GM12873 (cell line): ENCODE measurements around the gene ZNF552.
"Not testable (repeated sequence)": the region's sequence is repeated elsewhere in the genome, so short reads cannot be mapped to it uniquely, and the experiment has no call there.

Experiments
- TF ChIP-seq, protein P1 (sequence below): IDR thresholded peaks from 2 replicates; pipeline ENCODE4 v1.5.1; 2012; ENCODE audit warnings: low read depth, mild to moderate bottlenecking, moderate library complexity, low read length, control low read depth; ENCODE audit not compliant: insufficient read depth; ENCODE audit errors: missing control alignments

ZNF552 gene

DNA sequence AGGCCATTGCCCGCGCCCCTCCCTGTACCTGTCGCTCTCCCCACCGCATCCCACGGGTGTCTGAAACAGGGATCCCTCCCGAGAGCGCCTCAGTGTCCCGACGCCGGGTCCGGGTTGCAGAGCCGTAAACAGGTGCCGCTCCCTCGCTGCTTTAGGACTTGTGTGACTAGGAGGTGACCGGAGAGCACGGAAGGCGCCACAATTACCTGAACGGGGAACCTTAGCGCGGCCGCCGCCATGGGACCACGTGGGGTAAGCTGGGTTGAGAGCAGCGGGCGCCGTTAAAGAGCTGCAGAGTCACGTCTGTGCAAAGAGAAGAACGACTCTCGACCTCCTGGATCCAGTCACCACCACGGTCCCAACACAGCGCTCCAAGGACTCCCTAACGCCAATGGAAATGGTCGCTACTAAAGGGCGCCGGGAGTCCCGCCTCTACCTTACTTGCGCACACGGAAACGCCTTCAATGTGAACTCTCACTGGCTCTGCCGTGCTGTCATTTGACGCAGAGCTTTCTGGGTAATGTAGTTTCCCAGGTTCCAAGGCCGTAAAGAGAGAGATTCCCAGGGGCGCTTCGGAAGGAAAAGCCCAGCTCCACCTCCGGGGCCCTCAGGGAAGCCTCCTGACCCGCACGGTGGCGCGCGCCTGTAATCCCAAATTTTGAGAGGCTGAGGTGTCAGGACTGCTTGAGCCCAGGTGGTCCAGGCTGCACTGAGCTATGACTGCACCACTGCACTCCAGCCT lies at the start of gene ZNF552:
TSS of gene ZNF552 (minus strand) at position 409 of the 742 bp plus-strand sequence. CDS start at position 239, 170 bp downstream.
- TF ChIP-seq, protein P1, sequence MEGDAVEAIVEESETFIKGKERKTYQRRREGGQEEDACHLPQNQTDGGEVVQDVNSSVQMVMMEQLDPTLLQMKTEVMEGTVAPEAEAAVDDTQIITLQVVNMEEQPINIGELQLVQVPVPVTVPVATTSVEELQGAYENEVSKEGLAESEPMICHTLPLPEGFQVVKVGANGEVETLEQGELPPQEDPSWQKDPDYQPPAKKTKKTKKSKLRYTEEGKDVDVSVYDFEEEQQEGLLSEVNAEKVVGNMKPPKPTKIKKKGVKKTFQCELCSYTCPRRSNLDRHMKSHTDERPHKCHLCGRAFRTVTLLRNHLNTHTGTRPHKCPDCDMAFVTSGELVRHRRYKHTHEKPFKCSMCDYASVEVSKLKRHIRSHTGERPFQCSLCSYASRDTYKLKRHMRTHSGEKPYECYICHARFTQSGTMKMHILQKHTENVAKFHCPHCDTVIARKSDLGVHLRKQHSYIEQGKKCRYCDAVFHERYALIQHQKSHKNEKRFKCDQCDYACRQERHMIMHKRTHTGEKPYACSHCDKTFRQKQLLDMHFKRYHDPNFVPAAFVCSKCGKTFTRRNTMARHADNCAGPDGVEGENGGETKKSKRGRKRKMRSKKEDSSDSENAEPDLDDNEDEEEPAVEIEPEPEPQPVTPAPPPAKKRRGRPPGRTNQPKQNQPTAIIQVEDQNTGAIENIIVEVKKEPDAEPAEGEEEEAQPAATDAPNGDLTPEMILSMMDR = no peak

DNA sequence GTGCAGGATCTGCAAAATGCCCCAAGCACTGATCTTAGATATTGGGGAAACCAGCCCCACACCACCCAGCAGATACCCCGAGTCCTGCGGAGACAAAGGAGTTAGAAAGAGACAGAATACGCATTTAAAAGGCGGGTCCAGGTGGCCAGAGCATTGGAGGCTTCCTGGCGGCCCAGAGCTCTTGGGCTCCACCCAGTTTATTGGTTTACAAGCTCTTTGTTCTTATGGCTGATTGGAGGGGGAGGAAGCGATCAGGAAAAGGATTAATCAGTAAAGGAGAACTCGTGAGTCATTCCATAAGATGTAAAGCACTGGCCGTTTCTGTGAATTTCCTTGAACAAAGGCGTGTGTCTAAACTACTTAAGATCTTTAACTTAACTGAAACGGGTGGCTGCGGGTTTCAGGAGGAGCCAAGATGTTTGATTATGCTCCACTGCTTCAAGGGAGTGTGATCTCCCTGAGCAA lies 35.9 kb upstream of the ZNF552 start:
- TF ChIP-seq, protein P1 = no peak

DNA sequence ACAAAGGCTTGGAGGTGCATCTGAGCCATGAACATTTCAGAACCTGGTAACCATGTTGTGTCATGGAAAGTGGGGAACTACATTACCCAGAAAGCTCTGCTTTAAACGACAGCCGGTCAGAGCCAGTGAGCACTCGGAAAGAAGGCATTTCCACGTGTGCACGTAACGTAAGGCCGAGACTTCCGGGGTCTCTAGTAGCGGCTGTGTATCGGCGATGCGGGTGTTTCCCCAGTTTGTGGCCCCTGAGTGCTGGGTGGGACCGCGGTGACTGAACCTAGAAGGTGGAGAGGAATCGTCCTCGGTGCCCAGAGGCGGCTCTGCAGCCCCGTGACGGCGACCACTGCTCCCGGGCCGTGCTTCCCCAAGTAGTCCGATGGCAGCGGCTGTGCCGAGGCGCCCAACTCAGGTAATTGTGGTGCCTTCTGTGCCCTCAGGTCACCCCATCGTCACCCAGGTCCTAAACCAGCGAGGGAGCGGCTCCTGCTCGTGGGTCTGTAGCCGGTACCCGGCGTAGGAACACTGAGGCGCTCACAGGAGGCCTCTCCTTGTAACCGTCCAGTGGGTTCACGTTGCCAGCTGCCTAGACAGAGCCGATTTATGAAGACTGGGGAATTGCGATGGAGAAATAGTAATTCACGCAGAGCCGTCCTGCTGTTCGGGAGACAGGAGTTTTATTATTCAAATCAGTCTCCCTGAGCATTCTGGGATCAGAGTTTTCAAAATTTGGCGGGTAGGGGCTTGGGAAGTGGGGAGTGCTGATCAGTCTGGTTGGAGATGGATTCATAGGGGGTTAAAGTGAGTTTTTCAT lies 35.2 kb upstream of the ZNF552 start, which contains the start of gene ZNF587:
TSS of gene ZNF587 (plus strand) at position 194 of the 808 bp plus-strand sequence. CDS start at position 374, 180 bp downstream.
- TF ChIP-seq, protein P1 = not testable (repeated sequence)

DNA sequence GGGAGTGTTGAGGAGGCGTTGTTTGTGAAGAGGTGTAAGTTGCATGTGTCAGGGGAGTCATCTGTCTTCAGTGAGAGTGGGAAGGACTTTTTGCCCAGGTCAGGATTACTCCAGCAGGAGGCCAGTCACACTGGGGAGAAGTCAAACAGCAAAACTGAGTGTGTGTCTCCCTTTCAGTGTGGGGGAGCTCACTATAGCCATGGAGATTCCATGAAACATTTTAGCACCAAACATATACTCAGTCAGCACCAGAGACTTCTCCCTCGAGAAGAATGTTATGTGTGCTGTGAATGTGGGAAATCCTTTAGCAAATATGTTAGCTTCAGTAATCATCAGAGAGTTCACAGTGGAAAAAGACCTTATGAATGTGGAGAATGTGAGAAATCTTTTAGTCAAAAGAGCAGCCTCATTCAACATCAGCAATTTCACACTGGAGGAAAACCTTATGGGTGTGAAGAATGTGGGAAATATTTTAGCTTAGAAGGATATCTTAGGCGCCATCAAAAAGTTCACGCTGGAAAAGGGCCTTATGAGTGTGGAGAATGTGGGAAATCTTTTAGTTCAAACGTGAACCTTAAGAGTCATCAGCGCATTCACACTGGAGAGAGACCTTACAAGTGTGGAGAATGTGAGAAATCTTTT lies 26.5 kb upstream of the ZNF552 start:
- TF ChIP-seq, protein P1 = no peak

DNA sequence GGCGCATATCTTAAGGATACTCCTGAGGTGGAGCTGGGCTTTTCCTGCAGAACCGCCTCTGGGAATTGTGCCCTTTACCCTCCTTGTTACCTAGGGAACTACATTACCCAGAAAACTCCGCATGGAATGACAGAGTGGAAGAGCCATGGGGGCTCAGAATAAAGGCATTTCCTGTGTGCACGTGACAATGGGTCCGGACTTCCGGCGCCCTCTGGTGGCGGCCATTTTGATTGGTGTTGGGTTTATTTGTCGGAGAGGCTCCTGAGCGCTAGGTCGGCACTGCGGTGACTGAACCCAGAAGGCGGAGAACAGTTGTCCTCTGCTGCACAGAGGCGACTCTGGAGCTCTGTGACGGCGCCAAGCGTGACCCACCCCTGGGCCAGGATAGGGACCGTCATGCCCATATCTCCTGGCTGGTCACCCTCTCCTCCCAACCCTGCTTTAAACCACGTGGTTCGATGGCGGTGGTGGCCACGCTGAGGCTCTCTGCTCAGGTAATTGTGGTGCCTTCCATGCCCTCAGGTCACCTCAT lies 15.4 kb upstream of the ZNF552 start, which contains the start of gene ZNF587B:
TSS of gene ZNF587B (plus strand) at position 229 of the 532 bp plus-strand sequence. CDS start at position 459, 230 bp downstream.
- TF ChIP-seq, protein P1 = peak; percentile 43

DNA sequence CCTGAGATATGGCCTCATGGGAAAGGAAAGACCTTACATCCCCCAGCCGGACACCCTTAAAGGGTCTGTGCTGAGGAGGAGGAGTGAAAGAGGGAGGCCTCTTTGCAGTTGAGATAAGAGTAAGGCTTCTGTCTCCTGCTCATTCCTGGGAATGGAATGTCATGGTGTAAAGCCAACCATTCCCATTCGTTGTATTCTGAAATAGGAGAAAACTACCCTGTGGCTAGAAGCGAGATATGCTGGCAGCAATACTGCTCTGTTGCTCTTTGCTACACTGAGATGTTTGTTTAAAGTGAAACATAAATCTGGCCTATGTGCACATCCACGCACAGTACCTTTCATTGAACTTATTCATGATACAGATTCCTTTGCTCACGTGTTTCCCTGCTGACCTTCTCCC lies 14.6 kb upstream of the ZNF552 start:
- TF ChIP-seq, protein P1 = no peak

DNA sequence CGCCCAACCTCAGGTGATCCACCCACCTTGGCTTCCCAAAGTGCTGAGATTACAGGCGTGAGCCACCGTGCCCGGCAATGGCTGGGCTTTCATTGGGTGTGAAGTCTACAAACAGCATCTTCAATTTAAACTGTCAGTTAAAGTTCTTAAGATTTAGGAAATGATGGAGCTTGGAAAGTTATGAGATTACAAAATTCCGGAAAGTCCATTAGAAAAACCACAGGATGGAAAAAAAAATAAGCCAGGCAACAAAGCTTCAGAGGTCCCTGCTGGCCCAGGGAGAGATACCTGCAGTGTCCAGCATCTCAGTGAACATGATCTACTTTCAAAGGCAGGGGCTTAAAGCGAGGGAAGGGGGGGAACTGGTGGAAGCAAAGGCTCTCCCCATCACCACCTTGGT lies 10.8 kb upstream of the ZNF552 start:
- TF ChIP-seq, protein P1 = no peak
